ENCODE results near the gene MSI2. TPM values are rescaled to one million over a fixed set of nuclear protein-coding genes. Genes with fewer than 3 reads are reported as not detected.

Gene MSI2
- polyA plus RNA-seq, 1 experiment, result 9.2 TPM

GRCh38 chr17:57522042-57523005, 266.0 kb downstream of the MSI2 start:
- ChIA-PET CTCF (interaction anchor here (1.2 kb wide), 1 partner anchor 280 kb away, joined by 3 read pairs; no protein-coding TSS in a partner anchor), POLR2A (no interaction called here)
- no peaks in the 10 kb centered on the region for H3K27me3 ChIP-seq (ENCODE audit: control insufficient read depth, insufficient read depth, low read length)
- no peak for DNase-seq (ENCODE audit: low read depth)
- TF ChIP-seq CTCF (IDR thresholded peaks at IDR 0.05; ENCODE audit: insufficient read depth, low read depth, low read length), result no peak
- H3K36me3 ChIP-seq (ENCODE audit: control insufficient read depth, insufficient read depth, low read length), result no peaks in the 10 kb centered on the region
- H3K4me3 ChIP-seq (ENCODE audit: low read depth, low read length), result no peak overlapping the region

GRCh38 chr17:57523926-57524632, 267.8 kb downstream of the MSI2 start:
- TF ChIP-seq CTCF (IDR thresholded peaks at IDR 0.05; ENCODE audit: insufficient read depth, low read depth, low read length), result no peak
- H3K27me3 ChIP-seq (ENCODE audit: control insufficient read depth, insufficient read depth, low read length), result no peaks in the 10 kb centered on the region
- ChIA-PET CTCF (no interaction called here), POLR2A (no interaction called here)
- no peaks in the 10 kb centered on the region for H3K36me3 ChIP-seq (ENCODE audit: control insufficient read depth, insufficient read depth, low read length)
- H3K4me3 ChIP-seq (ENCODE audit: low read depth, low read length), result no peak overlapping the region
- DNase-seq (ENCODE audit: low read depth), result no peak

- CTCF ChIA-PET, result interaction anchor here (0.6 to 2.0 kb wide), 3 partner anchors 147 to 989 kb away, joined by 3 to 7 read pairs (median 3); no protein-coding TSS in a partner anchor
These were observed 268.7 kb downstream of the MSI2 start for GRCh38 chr17:57524839-57525568.

GRCh38 chr17:57527221-57528057, 271.1 kb downstream of the MSI2 start:
- ChIA-PET CTCF (interaction anchor here (1.0 to 1.3 kb wide), 2 partner anchors 285 to 299 kb away, joined by 3 read pairs; no protein-coding TSS in a partner anchor), POLR2A (no interaction called here)
- Histone ChIP-seq H3K27me3 (ENCODE audit: control insufficient read depth, insufficient read depth, low read length) (no peaks in the 10 kb centered on the region), H3K36me3 (ENCODE audit: control insufficient read depth, insufficient read depth, low read length) (no peaks in the 10 kb centered on the region), H3K4me3 (ENCODE audit: low read depth, low read length) (no peak overlapping the region)
- no peak for DNase-seq (ENCODE audit: low read depth)
- no peak for TF ChIP-seq CTCF (IDR thresholded peaks at IDR 0.05; ENCODE audit: insufficient read depth, low read depth, low read length)

More at GRCh38 chr17:57524839-57525568, 268.7 kb downstream of the MSI2 start:
- Histone ChIP-seq H3K36me3 (ENCODE audit: control insufficient read depth, insufficient read depth, low read length) (no peaks in the 10 kb centered on the region), H3K27me3 (ENCODE audit: control insufficient read depth, insufficient read depth, low read length) (no peaks in the 10 kb centered on the region), H3K4me3 (ENCODE audit: low read depth, low read length) (no peak overlapping the region)
- POLR2A ChIA-PET, result interaction anchor here (0.6 kb wide), 1 partner anchor 477 kb away, joined by 3 read pairs; no protein-coding TSS in a partner anchor
- DNase-seq (ENCODE audit: low read depth), result no peak
- no peak for TF ChIP-seq CTCF (IDR thresholded peaks at IDR 0.05; ENCODE audit: insufficient read depth, low read depth, low read length)
